Transverse colon (tissue), 4 donors: Measurements from ENCODE around the gene KRT40.

Experiments
- POLR2AphosphoS5 ChIP-seq, 3 donors: sonication (generic); formaldehyde crosslinking; IDR thresholded peaks; one replicate each; pipeline ENCODE4 v1.6.1; 2016; ENCODE audit warnings: antibody characterized with exemption in 3 of 3
- TF ChIP-seq, protein P1 (sequence below), 5 experiments: fragments of 200-600 bp in 3 of 5; fragments of 450-650 bp in 2 of 5; sonication (generic) in 3 of 5; IDR thresholded peaks; 1 replicate in 2 of 5; 2 replicates in 3 of 5; pipeline ENCODE4 v1.5.1; 2016 to 2017; ENCODE audit warnings: antibody characterized with exemption in 5 of 5, inconsistent platforms in 3 of 5, mild to moderate bottlenecking in 2 of 5, moderate library complexity in 1 of 5

DNA sequence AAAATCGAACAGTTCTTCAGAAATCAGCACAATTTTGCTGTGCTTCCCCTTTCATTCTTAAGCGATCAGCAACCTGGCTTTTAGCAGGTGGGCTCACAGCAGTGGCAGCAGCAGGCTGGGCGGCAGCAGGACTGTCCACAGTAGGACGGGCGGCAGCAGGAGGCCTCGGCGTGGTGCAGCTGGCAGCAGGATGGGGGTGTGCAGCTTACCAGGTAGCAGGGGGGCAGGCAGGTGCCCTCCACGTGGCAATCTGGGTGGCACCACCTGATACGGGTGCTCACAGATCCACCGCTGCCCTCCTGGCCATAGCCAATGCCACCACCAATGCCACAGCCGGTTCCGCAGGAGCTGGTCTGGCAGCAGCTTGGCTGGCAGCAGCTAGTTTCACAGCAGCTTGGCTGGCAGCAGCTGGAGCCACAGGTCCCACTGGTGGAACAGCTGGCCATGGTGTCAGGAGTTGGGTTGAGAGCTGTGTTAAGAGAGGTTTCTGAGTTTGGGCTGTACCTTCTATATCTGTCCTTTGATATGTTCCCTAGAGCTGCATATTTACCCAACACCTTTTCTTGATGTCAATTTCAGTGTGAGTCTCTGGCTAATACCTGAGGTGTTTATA lies 45.6 kb upstream of the KRT40 start, which contains the start of gene KRTAP1-4:
- TF ChIP-seq POLR2AphosphoS5 (IDR thresholded peaks at IDR 0.05) = no peak
- TF ChIP-seq, protein P1, sequence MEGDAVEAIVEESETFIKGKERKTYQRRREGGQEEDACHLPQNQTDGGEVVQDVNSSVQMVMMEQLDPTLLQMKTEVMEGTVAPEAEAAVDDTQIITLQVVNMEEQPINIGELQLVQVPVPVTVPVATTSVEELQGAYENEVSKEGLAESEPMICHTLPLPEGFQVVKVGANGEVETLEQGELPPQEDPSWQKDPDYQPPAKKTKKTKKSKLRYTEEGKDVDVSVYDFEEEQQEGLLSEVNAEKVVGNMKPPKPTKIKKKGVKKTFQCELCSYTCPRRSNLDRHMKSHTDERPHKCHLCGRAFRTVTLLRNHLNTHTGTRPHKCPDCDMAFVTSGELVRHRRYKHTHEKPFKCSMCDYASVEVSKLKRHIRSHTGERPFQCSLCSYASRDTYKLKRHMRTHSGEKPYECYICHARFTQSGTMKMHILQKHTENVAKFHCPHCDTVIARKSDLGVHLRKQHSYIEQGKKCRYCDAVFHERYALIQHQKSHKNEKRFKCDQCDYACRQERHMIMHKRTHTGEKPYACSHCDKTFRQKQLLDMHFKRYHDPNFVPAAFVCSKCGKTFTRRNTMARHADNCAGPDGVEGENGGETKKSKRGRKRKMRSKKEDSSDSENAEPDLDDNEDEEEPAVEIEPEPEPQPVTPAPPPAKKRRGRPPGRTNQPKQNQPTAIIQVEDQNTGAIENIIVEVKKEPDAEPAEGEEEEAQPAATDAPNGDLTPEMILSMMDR (IDR thresholded peaks at IDR 0.05) = no peak
